NB4 (cell line): ENCODE data around the gene TRAPPC6A.

Experiments used
- MYC ChIP-seq: IDR thresholded peaks from 2 replicates; pipeline ENCODE4 v1.6.1; 2011; ENCODE audit warnings: low read depth, low read length
- POLR2A ChIP-seq: IDR thresholded peaks from 2 replicates; pipeline ENCODE4 v1.6.1; 2011; ENCODE audit warnings: mild to moderate bottlenecking; ENCODE audit not compliant: insufficient read length; ENCODE audit errors: extremely low read depth
- TF ChIP-seq, protein P1 (sequence below): IDR thresholded peaks from one replicate; pipeline ENCODE4 v1.5.1; 2012; ENCODE audit warnings: low read depth, low read length
- TF ChIP-seq, protein P2 (sequence below): IDR thresholded peaks from 2 replicates; pipeline ENCODE4 v1.6.1; 2011; ENCODE audit warnings: low read depth, low read length

GRCh38 chr19:45139286-45140143, 38.5 kb downstream of the TRAPPC6A start:
- TF ChIP-seq, protein P1, sequence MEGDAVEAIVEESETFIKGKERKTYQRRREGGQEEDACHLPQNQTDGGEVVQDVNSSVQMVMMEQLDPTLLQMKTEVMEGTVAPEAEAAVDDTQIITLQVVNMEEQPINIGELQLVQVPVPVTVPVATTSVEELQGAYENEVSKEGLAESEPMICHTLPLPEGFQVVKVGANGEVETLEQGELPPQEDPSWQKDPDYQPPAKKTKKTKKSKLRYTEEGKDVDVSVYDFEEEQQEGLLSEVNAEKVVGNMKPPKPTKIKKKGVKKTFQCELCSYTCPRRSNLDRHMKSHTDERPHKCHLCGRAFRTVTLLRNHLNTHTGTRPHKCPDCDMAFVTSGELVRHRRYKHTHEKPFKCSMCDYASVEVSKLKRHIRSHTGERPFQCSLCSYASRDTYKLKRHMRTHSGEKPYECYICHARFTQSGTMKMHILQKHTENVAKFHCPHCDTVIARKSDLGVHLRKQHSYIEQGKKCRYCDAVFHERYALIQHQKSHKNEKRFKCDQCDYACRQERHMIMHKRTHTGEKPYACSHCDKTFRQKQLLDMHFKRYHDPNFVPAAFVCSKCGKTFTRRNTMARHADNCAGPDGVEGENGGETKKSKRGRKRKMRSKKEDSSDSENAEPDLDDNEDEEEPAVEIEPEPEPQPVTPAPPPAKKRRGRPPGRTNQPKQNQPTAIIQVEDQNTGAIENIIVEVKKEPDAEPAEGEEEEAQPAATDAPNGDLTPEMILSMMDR, result no peak
- TF ChIP-seq, protein P2, sequence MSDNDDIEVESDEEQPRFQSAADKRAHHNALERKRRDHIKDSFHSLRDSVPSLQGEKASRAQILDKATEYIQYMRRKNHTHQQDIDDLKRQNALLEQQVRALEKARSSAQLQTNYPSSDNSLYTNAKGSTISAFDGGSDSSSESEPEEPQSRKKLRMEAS, result no peak
- no peak for TF ChIP-seq POLR2A
- TF ChIP-seq MYC, result no peak
